GM19395 (cell line): ENCODE data around the gene GTF2H4.

Experiments used
- ATAC-seq: cut with Tn5 transposase; IDR thresholded peaks from one replicate; pipeline ENCODE4 v1.9.1; 2021; ENCODE audit warnings: mild to moderate bottlenecking, moderate library complexity; ENCODE audit not compliant: unreplicated experiment

Gene GTF2H4

GRCh38 chr6:30882204-30882758 is 25.7 kb upstream of the GTF2H4 start:
- ATAC-seq: no peak

GRCh38 chr6:30882759-30883684 is 25.0 kb upstream of the GTF2H4 start:
- ATAC-seq: no peak

GRCh38 chr6:30883685-30884520 is 24.1 kb upstream of the GTF2H4 start, which contains the start of gene DDR1:
Gene DDR1, plus strand, starts transcription at chr6:30884519. Its CDS starts 4,211 bp downstream, at chr6:30888730.
- no peak for ATAC-seq

- ATAC-seq: no peak
These were observed 23.2 kb upstream of the GTF2H4 start for GRCh38 chr6:30884521-30885480.

GRCh38 chr6:30885481-30885998 is 22.5 kb upstream of the GTF2H4 start:
- ATAC-seq: no peak

- no peak for ATAC-seq
These were observed 21.8 kb upstream of the GTF2H4 start for GRCh38 chr6:30885999-30886896.

- no peak for ATAC-seq
These were observed 21.1 kb upstream of the GTF2H4 start for GRCh38 chr6:30886897-30887255.

GRCh38 chr6:30887901-30888815 is 19.8 kb upstream of the GTF2H4 start:
- ATAC-seq: no peak

GRCh38 chr6:30888816-30889495 is 19.1 kb upstream of the GTF2H4 start:
- ATAC-seq: no peak

- ATAC-seq: no peak
These were observed 18.5 kb upstream of the GTF2H4 start for GRCh38 chr6:30889496-30889885.

GRCh38 chr6:30889921-30890645 is 17.9 kb upstream of the GTF2H4 start:
- no peak for ATAC-seq

GRCh38 chr6:30890646-30891449 is 17.2 kb upstream of the GTF2H4 start:
- no peak for ATAC-seq

GRCh38 chr6:30891450-30891723 is 16.6 kb upstream of the GTF2H4 start:
- ATAC-seq: no peak

GRCh38 chr6:30891816-30892538 is 16.0 kb upstream of the GTF2H4 start:
- ATAC-seq: no peak

- ATAC-seq: no peak
These were observed 14.9 kb upstream of the GTF2H4 start for GRCh38 chr6:30893001-30893591.
